ENCODE results near the gene ARHGAP22.
"Not testable (repeated sequence)": the region's sequence is repeated elsewhere in the genome, so short reads cannot be mapped to it uniquely, and the experiment has no call there.

Gene ARHGAP22, protein sequence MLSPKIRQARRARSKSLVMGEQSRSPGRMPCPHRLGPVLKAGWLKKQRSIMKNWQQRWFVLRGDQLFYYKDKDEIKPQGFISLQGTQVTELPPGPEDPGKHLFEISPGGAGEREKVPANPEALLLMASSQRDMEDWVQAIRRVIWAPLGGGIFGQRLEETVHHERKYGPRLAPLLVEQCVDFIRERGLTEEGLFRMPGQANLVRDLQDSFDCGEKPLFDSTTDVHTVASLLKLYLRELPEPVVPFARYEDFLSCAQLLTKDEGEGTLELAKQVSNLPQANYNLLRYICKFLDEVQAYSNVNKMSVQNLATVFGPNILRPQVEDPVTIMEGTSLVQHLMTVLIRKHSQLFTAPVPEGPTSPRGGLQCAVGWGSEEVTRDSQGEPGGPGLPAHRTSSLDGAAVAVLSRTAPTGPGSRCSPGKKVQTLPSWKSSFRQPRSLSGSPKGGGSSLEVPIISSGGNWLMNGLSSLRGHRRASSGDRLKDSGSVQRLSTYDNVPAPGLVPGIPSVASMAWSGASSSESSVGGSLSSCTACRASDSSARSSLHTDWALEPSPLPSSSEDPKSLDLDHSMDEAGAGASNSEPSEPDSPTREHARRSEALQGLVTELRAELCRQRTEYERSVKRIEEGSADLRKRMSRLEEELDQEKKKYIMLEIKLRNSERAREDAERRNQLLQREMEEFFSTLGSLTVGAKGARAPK

GRCh38 chr10:48604991-48605508, at the start of gene ARHGAP22:
Gene ARHGAP22 (minus strand): TSS chr10:48605073. CDS start chr10:48604796, 277 bp downstream.
- no peak for DNase-seq (ENCODE audit: low spot score)

DNA sequence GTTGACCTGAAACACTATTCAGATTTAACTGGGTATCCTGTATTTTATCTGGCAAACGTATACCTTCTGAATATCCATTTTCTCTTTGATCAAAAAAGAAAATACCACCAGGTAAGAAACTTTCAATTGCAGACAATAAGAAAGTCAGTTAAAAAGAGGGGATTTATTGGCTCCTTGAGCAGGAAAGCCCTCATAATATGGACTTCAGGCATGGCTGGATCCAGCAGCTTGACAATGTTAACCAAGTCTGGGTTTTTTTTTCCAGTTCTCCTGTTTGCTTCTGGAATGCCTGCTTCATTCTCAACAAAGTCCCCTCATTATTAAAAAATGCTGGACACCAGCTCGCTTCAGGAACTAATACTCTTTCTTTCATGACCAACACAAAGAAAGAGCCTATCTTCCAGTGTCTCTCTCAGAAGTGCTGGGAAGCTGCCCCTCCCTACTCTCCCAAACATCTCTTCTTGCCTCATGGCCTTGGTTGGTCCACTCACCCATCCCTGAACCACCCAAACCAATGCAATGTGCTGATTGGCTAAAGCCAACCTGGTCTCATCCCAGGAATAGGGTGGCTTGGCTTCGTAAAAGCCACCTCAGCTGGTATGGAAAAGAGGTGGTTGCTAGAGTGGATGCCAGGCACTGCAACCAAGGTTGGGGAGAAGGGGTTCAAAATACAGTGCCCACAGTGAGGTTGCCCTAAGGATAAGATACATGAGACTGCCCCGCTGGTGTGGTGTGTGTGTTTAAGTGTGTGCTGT, 49.2 kb upstream of the ARHGAP22 start:
- no peak for DNase-seq (ENCODE audit: low spot score)

GRCh38 chr10:48653347-48653746, 48.5 kb upstream of the ARHGAP22 start:
- DNase-seq (ENCODE audit: low spot score) = no peak

DNA sequence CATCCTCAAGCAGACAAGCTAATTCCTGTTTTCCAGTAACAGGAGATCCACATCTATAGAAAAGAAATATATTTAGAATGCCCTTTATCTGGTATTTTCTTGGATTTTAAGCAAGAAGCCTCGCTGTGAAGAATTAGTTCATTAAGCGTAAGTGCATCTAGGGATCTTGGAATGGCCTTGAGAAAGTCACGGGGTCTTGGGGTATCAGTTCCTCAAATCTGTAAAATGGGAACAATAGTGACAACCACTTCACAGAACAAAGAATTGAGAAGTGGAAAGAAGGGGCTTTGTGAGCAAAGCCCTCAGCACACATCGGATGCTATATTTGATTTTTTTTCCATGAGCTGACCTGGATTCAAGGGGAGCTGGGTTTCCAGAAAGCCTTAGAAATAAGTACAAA, 47.5 kb upstream of the ARHGAP22 start:
- DNase-seq (ENCODE audit: low spot score) = no peak

- DNase-seq (ENCODE audit: low spot score) = no peak
Observed at GRCh38 chr10:48651839-48652238, 47.0 kb upstream of the ARHGAP22 start.

DNA sequence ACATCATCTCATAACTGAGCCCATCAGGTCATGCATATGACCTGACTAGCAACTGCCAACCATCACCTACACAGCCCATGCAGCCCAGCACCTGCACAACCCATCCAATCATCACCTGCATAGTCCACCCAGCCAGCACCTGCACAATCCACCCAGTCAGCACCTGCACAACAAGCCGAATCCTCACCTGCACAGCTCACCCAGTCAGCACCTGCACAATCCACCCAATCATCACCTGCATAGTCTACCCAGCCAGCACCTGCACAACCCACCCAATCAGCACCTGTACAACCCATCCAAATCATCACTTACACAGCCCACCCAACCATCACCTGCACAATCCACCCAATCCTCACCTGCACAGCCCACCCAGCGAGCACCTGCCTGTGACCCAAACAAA, 46.4 kb upstream of the ARHGAP22 start:
- no peak for DNase-seq (ENCODE audit: low spot score)

- DNase-seq (ENCODE audit: low spot score) = no peak
Observed at GRCh38 chr10:48649349-48649944, 44.6 kb upstream of the ARHGAP22 start.

DNA sequence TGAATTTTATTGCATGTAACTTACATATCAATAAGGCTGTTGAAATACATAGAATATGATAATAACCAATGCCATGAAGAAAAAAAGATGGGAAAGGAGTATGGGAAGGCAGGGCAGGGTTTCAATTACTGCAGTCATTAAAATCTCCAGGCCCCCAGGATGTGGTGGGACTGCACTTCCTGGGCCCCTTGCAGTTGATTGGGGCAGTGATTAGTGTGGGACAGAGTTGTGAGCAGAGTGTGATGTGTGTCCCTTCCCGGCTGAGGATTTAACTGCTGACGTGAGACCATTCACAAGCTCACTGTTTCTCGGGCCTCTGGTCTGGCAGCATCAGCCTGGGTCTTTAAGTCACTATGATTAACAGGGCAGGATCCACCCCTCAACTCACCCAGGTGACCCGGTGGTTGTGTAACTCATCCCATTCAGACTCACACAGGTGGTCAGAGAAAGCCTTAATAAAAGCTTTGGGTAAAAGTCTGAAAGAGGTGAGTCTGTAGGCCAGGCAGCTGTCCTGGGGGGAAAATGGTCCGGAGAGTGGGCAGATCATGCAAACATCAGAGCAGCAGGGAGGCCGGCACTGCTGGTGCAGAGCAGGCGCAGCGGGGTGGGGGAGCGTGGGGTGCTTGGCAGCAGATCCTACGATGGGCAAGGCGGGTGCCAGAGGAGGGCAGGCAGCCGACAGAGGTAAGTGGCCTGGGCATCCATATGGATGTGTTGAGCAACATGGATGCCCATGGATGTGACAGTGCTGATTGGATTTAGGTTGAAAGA, 43.5 kb upstream of the ARHGAP22 start:
- no peak for DNase-seq (ENCODE audit: low spot score)

DNA sequence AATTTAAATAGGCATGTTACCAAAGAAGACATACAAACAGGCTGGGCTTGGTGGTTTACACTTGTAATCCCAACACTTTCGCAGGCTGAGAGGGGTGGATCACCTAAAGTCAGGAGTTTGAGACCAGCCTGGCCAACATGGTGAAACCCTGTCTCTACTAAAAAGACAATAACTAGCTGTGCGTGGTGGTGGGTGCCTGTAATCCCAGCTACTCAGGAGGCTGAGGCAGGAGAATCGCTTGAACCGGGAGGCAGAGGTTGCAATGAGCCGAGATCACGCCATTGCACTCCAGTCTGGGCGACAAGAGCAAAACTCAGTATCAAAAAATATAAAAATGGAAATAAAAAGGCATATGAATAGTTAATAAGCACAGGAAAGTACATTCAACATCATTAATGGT, 42.2 kb upstream of the ARHGAP22 start:
- DNase-seq (ENCODE audit: low spot score) = not testable (repeated sequence)

GRCh38 chr10:48645600-48645999, 40.7 kb upstream of the ARHGAP22 start:
- DNase-seq (ENCODE audit: low spot score) = no peak

DNA sequence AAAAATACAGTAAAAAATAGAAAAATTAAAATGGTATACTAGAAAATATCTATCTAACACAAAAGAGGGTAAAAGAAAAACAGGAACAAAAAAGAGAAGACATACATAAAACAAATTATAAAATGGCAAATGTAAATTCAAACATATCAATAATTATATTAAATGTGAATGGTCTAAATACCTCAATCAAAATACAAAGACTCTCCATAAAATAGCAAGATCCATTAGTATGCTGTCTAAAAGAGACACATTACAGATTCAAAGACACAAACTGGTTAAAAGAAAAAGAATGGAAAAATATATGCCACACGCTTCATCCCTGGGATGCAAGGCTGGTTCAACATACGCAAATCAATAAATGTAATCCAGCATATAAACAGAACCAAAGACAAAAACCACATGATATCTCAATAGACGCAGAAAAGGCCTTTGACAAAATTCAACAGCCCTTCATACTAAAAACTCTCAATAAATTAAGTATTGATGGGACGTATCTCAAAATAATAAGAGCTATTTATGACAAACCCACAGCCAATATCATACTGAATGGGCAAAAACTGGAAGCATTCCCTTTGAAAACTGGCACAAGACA, 36.3 kb upstream of the ARHGAP22 start:
- not testable (repeated sequence) for DNase-seq (ENCODE audit: low spot score)

GRCh38 chr10:48640326-48640725, 35.5 kb upstream of the ARHGAP22 start:
- no peak for DNase-seq (ENCODE audit: low spot score)

DNA sequence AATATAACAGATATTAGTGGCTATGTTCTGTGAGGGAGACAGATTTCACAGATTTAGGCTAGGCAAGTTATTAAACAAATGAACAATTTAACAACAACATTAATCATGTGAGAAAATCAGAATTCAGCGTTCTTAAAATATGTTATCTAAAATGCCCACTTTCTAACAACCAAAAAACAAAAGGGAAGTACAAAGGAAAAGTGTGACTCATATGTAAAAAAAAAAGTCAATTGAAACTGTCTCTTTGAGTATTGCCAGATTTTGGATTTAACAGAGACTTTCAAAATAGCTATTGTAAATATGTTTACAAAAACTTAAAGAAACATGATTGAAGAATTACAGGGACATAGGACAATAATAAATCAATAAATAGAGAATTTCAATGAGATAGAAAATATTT, 34.8 kb upstream of the ARHGAP22 start:
- DNase-seq (ENCODE audit: low spot score) = no peak

GRCh38 chr10:48638739-48639527, 34.1 kb upstream of the ARHGAP22 start:
- no peak for DNase-seq (ENCODE audit: low spot score)

DNA sequence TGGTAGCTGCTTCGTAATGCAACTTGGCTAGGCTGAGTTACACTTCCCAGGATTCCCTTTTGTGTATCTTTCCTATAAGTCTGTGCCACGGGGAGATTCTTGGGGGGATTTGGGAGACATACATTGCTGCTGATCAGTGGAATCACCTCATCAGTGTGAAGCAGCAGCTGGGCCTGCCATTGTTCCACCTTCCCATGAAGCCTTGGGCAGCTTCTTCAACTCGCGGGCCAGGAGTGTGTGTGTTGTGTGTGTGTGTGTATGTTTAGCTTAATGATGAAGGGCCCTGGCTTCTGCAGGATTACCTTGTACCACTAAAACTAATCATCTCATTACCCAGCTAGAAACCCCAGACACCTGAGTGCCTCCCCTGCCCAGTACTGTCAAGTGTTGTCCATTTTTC, 33.3 kb upstream of the ARHGAP22 start:
- no peak for DNase-seq (ENCODE audit: low spot score)

DNA sequence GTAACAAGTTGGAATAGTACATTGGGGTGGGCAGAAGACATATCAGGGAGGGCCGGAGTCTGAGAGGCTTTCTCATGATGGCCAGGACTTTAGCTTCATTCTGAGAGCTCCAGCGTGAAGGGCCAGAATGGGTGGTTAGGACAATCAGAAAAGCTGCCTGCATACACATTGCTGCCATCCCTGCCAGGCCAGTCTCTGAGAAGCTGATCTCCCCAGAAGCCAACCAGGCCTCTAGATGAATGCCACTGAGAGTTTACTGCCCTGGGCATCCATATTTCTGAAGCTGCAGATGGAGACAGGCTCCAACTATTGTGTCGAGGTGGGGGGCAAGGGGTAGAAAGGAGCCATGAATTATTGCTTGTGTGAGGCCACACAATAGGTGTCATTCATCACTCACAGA, 32.0 kb upstream of the ARHGAP22 start:
- DNase-seq (ENCODE audit: low spot score) = no peak

DNA sequence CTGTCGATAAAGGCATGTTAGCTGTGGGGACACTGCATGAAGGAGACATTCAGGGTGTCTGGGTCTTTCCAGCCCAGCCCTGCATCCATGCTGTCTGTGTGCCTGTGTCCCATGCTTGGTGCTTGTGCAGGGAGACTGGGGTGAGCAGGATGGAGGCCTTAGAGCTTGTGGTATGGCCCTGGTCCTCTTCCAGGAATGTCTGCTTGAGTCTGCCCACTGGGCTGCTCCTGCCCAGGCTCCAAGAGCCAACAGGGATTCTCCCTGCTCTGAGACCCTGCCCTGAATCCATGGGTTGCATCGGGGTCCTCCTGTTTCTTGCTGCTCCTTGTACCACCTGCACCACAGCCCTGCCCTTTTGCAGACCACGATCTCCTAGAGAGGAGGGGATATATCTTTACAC, 31.4 kb upstream of the ARHGAP22 start:
- DNase-seq (ENCODE audit: low spot score) = no peak

DNA sequence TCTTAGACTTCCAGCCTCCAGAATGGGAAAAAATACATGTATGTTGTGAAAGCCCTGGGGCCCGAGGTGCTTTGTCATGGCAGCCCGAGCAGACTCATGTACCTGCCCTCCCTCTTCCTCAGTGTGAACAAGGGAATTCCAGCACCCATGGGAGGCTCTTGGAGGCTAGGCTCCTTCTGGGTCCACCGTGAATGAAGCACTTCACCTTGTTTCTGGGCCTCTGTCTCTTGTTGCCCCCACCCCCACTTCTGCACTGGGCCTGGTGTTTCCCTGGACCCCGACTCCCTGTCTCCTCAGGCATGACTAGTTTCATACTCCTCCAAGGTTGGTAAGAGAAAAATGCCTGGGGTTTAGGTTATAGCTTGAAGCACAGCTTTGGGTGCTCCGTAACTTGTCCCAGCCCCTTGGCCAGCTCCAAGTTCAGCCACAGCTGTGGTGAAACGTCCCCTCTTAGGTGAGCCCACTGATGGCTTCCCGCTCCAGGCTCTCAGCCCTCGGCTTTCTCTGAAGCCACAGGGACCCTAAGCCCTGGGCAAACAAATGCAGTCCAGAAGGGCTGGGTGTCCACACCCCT, 30.2 kb upstream of the ARHGAP22 start:
- DNase-seq (ENCODE audit: low spot score) = no peak

GRCh38 chr10:48634198-48634983, 29.5 kb upstream of the ARHGAP22 start:
- peak; percentile 20 for DNase-seq (ENCODE audit: low spot score)
